ENCODE measurements around the gene CCDC39.
"Not testable (repeated sequence)": the region's sequence is repeated elsewhere in the genome, so short reads cannot be mapped to it uniquely, and the experiment has no call there.

The CCDC39 gene

DNA sequence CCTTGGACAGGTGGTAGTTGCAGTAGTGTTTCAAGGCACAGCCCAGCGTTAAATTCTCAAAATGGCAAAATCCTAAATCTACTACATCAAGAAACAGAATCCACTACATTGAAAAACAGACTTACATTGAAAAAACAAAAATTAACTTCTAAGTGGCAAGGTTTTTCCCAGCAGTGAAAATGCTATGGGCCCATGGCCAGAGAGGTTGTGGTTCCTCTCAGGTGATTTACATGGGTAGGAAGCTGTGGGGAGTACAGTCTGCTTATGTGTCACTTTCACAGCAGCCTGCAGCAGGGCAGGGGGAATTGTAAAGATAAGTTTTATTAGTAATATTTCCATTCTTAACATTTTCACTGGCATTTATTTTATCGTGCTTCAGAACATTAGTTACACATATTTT lies 52.4 kb downstream of the CCDC39 start:
- in situ Hi-C loops (cut with MboI; ENCODE audit: low sequenced_read_pairs) = no loop called here

DNA sequence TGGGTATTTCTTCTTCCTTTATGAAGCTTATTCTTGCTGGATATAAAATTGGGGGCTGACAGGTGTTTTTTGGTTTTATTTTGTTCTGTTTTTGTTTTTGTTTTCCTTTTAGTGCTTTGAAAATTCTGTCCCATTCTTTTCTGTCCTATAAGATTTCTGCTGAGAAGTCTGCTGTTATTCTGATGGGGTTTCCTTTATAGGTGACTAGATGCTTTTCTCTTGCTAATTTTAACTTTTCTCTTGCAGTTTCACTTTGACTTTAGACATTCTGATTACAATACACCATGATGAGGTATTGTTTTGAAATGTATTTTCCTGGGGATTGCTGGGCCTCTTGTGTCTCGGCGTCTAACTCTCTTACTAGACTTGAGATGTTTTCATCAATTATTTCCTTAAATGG lies 54.6 kb downstream of the CCDC39 start:
- in situ Hi-C loops (cut with MboI; ENCODE audit: low sequenced_read_pairs) = no loop called here

DNA sequence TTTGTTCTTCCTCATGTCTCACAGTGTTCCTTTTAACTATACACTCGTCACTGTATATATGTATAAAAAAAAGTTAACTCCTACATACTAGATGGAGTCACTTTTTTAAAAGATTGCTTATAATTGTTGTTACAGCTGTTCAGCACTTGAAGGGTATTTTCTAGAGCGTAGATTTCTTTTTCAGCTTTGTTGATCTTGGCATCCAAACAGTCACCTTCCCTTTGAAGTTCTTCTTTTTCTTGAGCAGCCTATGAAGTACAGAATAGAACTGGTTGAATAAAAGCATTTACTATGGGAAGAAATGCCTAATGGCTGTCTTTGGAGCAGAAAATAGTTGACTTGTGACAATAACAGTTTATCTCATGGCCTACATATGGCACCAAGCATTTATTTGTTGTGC lies 59.6 kb downstream of the CCDC39 start:
- in situ Hi-C loops (cut with MboI; ENCODE audit: low sequenced_read_pairs) = no loop called here

DNA sequence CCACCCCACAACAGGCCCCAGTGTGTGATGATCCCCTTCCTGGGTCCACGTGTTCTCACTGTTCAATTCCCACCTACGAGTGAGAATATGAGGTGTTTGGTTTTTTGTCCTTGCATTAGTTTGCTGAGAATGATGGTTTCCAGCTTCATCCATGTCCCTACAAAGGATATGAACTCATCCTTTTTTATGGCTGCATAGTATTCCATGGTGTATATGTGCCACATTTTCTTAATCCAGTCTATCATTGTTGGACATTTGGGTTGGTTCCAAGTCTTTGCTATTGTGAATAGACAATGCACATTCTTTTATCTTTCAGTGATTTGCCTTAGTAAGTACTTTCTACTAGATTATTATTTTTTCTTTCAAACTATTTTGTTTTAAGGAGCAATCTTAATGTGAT lies 60.7 kb downstream of the CCDC39 start:
- in situ Hi-C loops (cut with MboI; ENCODE audit: low sequenced_read_pairs) = not testable (repeated sequence)

DNA sequence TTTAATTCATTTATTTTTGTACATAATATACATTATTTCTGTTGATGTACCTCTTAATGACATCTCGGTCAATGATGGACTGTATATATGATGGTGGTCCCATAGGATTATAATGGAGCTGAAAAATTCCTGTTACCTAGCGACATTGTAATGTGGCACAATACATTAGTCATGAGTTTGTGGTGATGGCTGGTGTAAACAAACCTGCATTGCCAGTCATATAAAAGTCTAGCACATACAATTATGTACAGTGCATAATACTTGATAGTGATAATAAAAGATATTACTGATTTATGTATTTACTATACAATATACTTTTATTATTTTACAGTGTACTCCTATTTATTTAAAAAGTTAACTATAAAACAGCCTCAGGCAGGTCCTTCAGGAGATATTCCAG lies 62.2 kb downstream of the CCDC39 start:
- in situ Hi-C loops (cut with MboI; ENCODE audit: low sequenced_read_pairs) = no loop called here

DNA sequence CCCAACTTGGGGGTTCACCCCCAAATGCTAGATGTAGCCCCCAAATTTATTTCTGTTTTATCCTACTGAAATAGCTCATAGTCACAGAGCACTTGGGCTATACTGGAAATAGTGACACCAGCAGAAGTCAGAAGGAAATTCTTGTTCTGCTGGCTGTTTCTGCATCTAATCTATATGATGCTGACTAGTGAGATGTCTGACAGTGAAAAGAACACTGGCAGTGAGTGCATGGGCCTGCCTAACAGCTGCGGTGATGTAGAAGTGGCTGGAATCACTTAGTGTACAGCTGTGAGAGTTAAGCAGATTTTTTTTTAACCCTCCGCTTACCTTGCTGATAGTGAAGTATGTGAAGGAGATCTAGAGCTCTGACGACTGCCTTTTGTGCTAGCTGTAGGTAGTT lies 63.3 kb downstream of the CCDC39 start:
- in situ Hi-C loops (cut with MboI; ENCODE audit: low sequenced_read_pairs) = no loop called here

DNA sequence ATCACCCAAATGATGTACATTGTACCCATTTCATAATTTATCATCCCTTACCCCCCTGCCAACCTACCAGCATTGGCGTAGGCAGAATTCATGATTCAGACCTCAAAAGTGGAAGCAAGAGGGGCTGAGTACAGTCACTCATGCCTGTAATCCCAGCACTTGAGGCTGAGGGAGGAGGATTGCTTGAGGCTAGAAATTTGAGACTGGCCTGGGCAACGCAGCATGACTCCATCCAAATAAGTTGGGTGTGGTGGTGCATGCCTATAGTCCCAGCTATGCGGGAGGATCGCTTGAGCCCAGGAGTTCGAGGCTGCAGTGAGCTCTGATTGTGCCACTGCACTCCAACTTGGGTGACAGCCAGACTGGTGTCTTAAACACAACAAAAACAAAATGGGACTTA lies 66.9 kb downstream of the CCDC39 start:
- in situ Hi-C loops (cut with MboI; ENCODE audit: low sequenced_read_pairs) = no loop called here

DNA sequence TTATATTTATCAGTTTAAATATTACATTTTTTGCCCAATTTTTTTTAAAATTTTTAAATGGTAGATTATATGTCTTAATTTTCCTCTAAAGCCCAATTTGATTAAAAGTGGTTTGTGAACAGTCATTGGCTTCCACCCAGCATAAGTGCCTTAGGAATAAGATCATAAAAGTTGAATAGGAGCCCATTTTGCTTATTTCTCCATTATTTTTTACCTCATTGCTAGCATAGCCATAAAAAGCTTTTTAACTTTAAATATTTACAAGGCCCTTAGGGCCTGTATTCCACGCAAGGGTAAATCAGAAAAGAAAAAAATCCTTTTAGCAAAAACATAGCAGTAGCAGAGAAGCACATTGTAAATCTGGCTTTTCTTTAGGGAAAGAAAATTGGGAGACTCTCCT lies 68.3 kb downstream of the CCDC39 start:
- in situ Hi-C loops (cut with MboI; ENCODE audit: low sequenced_read_pairs) = no loop called here

DNA sequence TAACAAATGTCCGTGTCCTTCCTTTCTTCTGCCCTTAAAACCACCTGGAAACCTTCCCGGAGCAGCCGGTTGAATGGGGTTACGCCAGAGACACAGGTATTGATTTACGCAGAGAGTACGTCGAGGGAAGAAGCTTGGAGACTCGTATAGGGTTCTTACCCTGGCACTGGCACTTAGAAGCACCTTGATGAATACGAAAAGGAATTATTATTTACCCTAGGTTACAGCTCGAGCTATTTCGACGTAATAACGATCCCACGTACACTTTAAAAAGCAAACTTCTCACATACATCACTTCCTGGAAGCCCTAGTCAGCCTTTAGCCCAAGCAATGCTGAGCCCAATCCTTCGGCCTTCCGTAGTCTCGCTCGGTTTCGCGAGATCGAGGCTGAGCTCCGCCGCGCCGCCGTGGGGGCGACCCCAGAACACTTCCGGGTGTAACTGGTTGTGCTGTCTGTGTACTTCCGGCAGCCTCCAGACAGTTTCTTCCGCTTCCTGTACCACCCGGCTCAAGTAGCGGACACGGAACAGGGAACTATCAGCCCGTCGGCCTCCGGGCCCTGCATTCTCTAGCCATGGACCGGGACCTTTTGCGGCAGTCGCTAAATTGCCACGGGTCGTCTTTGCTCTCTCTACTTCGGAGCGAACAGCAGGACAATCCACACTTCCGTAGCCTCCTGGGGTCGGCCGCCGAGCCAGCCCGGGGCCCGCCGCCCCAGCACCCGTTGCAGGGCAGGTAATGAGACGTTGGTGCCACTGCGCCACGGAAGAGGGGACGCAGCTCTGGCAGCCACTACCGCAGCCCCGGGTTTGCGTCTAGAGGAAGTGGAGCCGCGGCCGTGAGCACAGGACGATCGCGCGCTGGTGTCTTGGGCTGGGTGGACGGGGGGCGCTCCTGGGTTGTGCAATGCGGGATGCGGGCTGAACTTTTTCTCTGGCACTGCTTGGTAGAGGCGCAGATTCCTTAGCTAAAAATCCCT lies 77.3 kb downstream of the CCDC39 start, which contains the start of gene TTC14:
TSS of gene TTC14 (plus strand) at position 476 of the 979 bp plus-strand sequence. CDS start at position 575, 99 bp downstream.
- in situ Hi-C loops (cut with MboI; ENCODE audit: low sequenced_read_pairs) = no loop called here

DNA sequence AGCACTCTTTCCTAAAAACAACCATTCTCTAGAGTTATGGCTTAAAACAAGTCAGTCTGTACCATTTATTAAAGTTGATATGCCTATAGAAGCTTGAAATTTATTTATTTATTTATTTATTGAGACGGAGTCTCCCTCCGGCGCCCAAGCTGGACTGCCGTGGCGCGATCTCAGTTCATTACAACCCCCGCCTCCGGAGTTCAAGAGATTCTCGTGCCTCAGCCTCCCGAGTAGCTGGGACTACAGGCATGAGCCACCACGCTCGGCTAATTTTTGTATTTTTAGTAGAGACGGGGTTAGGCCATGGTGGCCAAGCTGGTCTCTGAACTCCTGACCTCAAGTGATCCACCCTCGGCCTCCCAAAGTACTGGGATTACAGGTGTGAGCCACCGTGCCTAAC lies 78.8 kb downstream of the CCDC39 start:
- in situ Hi-C loops (cut with MboI; ENCODE audit: low sequenced_read_pairs) = no loop called here

DNA sequence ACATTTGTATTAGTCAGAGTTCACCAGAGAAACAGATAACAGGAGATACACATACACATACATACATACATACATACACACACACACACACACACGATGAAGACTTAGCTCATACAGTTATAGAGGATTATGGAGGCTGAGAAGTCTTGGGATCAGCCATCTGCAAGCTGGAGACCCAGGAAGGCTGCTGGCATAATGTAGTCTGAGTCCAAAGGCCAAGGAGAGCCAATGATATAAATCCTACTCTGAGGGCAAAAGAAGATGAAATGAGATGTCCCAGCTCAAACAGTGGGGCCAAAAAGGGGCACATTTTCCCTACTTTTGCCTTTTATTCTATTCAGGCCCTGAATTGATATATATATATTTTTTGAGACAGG lies 83.7 kb downstream of the CCDC39 start:
- in situ Hi-C loops (cut with MboI; ENCODE audit: low sequenced_read_pairs) = no loop called here

DNA sequence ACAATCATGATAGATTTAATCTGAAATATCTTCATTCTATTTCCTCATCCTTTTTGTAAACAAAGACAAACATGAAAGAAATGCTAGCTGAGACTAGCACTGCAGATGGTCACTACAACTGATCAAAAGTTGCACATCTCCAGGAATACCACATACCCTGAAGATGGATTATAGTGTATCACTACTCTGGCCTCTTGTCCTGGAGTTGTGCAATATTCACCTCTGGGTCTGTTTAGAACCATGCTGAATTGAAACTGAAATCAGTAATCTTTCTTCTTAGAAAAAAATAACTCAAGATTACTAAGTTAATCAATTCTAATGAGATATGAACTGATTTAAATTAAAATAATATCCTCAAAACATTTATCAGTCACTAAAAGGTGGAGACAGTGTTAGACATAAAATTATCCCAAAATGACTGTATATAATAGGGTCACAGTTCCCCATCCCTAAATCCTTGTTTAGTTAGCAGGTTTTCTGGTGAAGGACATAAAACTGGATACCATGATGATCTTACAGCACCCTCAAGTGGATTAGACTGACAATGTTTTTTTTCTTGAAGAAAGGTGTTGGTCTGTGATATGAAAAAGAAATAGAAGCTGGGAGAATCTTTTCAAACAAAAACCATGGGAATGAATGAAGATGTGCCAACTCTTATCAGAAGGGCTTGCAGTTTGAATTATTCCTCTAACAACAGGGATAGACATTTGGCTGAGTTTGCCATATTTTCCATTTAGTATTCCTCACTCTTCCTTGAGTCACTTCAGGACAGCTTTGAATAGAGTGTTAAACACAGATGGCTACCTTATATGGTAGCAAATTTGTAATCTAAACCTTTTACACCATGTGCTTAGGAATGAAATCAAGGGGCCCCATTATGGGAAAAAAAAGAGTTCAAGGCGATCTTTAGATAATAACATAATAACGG lies 84.4 kb downstream of the CCDC39 start:
- in situ Hi-C loops (cut with MboI; ENCODE audit: low sequenced_read_pairs) = no loop called here

DNA sequence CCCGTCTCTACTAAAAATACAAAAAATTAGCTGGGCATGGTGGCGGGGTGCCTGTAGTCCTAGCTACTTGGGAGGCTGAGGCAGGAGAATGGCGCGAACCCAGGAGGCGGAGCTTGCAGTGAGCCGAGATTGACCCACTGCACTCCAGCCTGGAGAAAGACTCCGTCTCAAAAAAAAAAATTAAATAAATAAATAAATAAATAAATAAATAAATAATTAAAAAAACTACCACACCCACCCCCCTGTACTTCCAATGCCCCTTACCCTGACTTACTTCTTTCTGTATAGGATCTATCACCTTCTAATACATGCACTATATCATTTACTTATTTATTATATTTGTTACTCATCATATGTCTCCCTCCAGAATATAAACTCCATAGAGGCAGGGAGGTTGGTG lies 85.7 kb downstream of the CCDC39 start:
- in situ Hi-C loops (cut with MboI; ENCODE audit: low sequenced_read_pairs) = not testable (repeated sequence)

DNA sequence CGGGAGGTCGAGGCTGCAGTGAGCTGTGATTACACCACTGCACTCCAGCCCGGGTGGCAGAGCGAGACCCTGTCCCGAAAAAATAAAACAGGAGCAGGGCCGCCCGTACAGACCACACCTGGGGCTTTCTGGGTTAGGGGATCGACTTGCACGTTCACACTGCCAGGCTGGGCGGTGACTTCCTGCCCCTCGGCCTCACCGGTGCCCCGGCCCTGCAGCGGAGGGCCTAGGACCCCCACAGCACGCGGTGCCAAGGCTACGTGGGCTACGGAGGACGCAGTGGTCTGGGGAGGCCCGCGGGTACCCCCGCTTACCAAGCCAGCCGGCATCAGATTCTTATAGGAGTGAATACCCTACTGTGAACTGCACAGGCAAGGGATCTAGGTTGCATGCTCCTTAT lies 88.9 kb downstream of the CCDC39 start:
- in situ Hi-C loops (cut with MboI; ENCODE audit: low sequenced_read_pairs) = no loop called here

DNA sequence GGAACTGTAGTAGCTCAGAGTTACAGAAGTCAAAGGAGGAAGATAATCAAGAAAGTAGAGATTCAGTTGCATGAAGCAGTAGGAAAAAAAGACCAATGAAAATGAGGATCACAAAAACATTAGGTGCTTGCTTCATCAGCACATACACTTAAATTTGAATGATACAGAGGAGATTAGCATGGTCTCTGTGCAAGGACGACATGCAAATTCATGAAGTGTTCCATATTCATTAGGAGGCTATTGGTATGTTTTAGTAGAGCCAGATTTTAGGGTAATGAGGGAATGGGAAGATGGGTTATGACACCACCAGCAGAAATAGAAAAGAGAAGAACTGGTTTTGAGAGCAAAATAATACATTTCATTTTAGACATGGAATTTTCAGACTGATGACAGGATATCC lies 98.4 kb downstream of the CCDC39 start:
- in situ Hi-C loops (cut with MboI; ENCODE audit: low sequenced_read_pairs) = no loop called here

DNA sequence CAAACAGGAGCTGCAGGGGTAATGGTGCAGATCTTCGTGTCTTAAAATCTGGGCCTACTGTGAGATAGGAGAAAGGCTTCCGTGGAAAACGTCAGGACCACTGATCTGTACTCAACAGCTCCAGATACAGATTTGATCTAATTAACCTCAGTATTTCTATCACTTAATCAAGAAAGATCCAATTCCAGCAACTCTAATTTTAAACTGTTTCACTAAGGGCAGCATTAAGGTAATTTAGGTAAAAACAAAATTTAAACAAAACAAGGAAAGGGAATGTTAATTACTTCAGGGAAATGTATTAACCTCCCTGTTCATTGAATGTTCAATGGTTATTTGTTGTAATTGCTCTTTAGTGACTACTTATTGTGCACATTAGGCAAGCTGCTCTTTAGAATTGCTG lies 103.7 kb downstream of the CCDC39 start:
- in situ Hi-C loops (cut with MboI; ENCODE audit: low sequenced_read_pairs) = no loop called here

DNA sequence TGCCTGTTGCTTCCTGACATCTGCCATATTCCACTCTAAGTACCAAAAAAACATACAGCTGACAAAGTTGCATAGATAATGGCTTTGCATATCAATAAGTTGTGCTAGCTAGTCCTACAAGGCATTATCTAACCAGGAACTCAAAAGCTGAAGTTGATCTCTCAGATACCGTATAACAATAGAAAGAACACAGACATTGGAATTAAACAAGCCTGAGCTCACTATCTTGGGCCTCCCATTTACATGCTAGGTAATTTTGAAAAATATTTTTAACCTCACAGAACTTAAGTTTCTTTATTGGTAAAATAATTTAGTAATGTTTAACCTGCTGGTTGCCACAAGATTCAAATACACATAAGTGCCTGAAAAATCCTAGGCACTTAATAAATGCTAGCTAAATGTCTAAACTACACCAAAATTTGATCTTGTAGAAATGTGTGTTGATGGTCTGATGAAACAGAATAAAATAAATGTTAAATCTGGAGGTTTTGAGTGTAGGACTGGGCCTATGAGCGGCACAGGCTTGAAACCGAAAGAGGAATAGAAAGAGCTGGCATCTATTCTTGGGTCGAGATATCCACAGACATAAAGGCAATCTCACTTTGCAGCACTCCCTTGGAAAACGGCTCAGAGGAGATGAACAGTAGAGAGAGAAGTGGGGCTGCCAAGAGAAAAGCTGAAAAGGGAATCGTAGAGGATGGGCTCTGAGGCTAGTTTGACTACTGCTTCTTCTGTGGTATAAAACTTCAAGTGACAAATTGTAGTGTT lies 107.3 kb downstream of the CCDC39 start:
- in situ Hi-C loops (cut with MboI; ENCODE audit: low sequenced_read_pairs) = no loop called here

DNA sequence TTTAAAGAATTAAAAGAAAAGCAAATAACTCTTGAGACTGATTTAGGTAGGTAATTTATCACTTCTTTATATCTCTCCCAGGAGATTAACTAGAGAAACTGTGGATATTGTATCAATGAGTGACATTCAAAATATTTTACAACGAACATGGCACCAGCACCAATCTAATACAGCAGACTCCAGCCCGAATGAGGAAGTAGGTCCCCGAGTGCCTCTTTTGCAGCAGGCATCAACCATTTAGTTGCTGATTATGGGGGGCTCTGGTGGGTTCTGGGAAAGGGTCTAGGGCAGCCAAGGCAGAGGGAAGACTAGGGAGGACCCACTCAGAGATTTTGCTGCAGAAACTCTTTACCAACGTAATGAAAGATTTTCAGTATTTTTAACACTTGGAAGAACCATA lies 109.1 kb downstream of the CCDC39 start:
- in situ Hi-C loops (cut with MboI; ENCODE audit: low sequenced_read_pairs) = no loop called here

DNA sequence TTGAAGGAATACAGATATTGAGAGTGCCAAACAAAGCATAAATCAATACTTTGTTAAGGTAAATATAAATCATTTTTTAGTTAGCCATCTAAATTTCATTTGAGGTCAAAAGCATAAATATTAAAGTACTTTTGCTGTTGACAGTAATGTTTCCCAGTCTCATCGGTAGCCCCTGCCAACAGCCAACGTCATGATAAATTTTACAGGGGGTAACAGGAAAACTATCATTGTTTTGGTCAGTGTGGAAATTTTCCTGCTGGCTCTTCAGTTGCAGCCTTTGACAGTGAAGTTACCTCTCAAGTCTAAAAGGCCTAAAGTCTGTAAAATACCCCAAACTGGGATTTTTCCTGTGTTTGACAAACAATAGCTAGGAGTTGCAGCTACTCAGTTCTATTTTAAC lies 114.6 kb downstream of the CCDC39 start:
- in situ Hi-C loops (cut with MboI; ENCODE audit: low sequenced_read_pairs) = no loop called here

Data from HL-60/S4 (cell line).